PFSK-1 (cell line): ENCODE measurements around the gene NFIX.

Experiments used
- FOXP2 ChIP-seq: optimal IDR thresholded peaks from 2 replicates; pipeline ENCODE3; 2011; ENCODE audit warnings: borderline replicate concordance, control low read depth, inconsistent platforms; ENCODE audit not compliant: insufficient read depth; ENCODE audit errors: extremely low read length, extremely low read depth
- POLR2AphosphoS5 ChIP-seq: IDR thresholded peaks from 2 replicates; pipeline ENCODE4 v1.6.1; 2012; ENCODE audit warnings: low read depth, mild to moderate bottlenecking, control low read depth, low read length, moderate library complexity
- SIN3A ChIP-seq: IDR thresholded peaks from 2 replicates; pipeline ENCODE4 v1.6.1; 2012; ENCODE audit warnings: mild to moderate bottlenecking, low read length, moderate library complexity, borderline replicate concordance; ENCODE audit not compliant: insufficient read depth
- TF ChIP-seq, protein P1 (sequence below), 2 experiments: IDR thresholded peaks; 2 replicates each; pipeline versions ENCODE4 v1.6.1 to v1.8.0; 2011 to 2012; ENCODE audit warnings: low read depth in 2 of 2, low read length in 2 of 2, control low read depth in 1 of 2, inconsistent platforms in 1 of 2, mild to moderate bottlenecking in 1 of 2, moderate library complexity in 1 of 2; ENCODE audit not compliant: insufficient read depth in 1 of 2

DNA sequence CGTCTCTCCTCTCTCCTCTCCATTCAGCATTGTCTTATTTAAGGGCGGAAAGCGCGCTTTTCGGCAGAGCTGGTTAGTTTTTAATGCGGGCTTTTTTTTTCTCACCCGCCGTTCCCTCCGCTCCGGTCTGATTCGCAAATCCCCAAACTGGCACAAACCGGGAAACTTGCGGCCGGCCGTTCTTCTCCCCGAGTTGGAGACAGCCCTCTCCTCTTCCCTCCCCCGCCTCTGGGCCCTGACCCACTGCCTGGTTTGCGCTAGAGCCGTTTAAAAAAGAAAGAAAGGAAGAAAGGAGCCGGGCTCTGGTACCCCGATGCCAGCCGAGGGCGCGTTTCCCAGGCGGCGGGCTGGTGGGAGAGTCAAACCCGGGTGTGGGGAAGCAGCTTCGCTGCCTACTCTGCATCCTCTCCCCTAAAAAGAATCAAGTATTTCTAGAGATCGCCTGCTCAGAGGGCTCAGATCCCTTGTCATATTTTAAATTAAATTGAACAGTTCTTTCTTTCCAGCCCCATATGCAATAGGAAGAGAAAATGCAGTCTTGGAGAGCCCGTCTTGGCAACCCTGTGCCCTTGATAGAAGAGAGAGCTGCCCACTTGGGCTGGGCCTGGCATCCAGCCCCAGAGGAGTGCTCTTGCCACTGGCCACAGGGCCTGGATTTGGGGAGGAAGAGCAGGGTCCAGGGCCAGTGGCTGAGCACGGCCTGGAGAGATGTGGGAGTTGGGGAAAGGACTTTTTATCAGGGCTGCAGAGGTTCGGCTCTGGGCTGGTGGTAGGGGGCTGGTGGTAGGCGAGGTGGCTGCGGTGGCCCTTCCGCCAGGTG, 19.0 kb downstream of the NFIX start:
- TF ChIP-seq FOXP2 (no peak), POLR2AphosphoS5 (no peak), SIN3A (no peak)
- TF ChIP-seq, protein P1, sequence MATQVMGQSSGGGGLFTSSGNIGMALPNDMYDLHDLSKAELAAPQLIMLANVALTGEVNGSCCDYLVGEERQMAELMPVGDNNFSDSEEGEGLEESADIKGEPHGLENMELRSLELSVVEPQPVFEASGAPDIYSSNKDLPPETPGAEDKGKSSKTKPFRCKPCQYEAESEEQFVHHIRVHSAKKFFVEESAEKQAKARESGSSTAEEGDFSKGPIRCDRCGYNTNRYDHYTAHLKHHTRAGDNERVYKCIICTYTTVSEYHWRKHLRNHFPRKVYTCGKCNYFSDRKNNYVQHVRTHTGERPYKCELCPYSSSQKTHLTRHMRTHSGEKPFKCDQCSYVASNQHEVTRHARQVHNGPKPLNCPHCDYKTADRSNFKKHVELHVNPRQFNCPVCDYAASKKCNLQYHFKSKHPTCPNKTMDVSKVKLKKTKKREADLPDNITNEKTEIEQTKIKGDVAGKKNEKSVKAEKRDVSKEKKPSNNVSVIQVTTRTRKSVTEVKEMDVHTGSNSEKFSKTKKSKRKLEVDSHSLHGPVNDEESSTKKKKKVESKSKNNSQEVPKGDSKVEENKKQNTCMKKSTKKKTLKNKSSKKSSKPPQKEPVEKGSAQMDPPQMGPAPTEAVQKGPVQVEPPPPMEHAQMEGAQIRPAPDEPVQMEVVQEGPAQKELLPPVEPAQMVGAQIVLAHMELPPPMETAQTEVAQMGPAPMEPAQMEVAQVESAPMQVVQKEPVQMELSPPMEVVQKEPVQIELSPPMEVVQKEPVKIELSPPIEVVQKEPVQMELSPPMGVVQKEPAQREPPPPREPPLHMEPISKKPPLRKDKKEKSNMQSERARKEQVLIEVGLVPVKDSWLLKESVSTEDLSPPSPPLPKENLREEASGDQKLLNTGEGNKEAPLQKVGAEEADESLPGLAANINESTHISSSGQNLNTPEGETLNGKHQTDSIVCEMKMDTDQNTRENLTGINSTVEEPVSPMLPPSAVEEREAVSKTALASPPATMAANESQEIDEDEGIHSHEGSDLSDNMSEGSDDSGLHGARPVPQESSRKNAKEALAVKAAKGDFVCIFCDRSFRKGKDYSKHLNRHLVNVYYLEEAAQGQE (IDR thresholded peaks at IDR 0.05; ENCODE audit: insufficient read depth in 1 of 2, low read depth in 2 of 2, low read length in 2 of 2): no peak
